HEK293T (cell line): Measurements from ENCODE around the gene DLG2.

ENCODE experiments used
- ELF4 ChIP-seq: fragments of 450-650 bp; IDR thresholded peaks from 2 replicates; pipeline ENCODE4 v1.6.1; 2017; ENCODE audit warnings: antibody characterized with exemption
- FOXK2 ChIP-seq: fragments of 450-650 bp; IDR thresholded peaks from 2 replicates; pipeline ENCODE4 v1.6.1; 2016; ENCODE audit warnings: mild to moderate bottlenecking

- no peak for TF ChIP-seq FOXK2
- TF ChIP-seq ELF4 = no peak
Measured at GRCh38 chr11:83441601-83442000, 2185.5 kb downstream of the DLG2 start.
